Trophoblast cell (in vitro differentiated cells and primary cell): ENCODE measurements around the gene C5orf52.

Experiments
- DNase-seq, 2 donors: peaks; one replicate each; pipeline ENCODE4 v3.0.0-alpha.2; 2016
- H2AFZ ChIP-seq: 2 replicates; pipeline ENCODE4 v1.6.1; 2013; ENCODE audit warnings: low read length, moderate library complexity, mild to moderate bottlenecking; ENCODE audit not compliant: insufficient read depth, poor library complexity
- H2AK5ac ChIP-seq: 2 replicates; pipeline ENCODE4 v1.6.1; 2013; ENCODE audit warnings: mild to moderate bottlenecking, low read length
- H2BK120ac ChIP-seq: 2 replicates; pipeline ENCODE4 v1.6.1; 2013; ENCODE audit warnings: low read length, mild to moderate bottlenecking, moderate library complexity; ENCODE audit not compliant: insufficient read depth, poor library complexity
- H2BK12ac ChIP-seq: 2 replicates; pipeline ENCODE4 v1.6.1; 2013; ENCODE audit warnings: mild to moderate bottlenecking, low read length, moderate library complexity
- H2BK5ac ChIP-seq: 2 replicates; pipeline ENCODE4 v1.6.1; 2013; ENCODE audit warnings: low read length, low read depth, moderate library complexity, mild to moderate bottlenecking; ENCODE audit not compliant: poor library complexity
- H3K14ac ChIP-seq: 2 replicates; pipeline ENCODE4 v1.6.1; 2013; ENCODE audit warnings: mild to moderate bottlenecking, low read length
- H3K18ac ChIP-seq: 2 replicates; pipeline ENCODE4 v1.6.1; 2013; ENCODE audit warnings: mild to moderate bottlenecking, low read length
- H3K23ac ChIP-seq: 2 replicates; pipeline ENCODE4 v1.6.1; 2013; ENCODE audit warnings: low read length
- H3K27ac ChIP-seq: 2 replicates; pipeline ENCODE4 v1.5.1; 2013; ENCODE audit warnings: low read depth, mild to moderate bottlenecking, inconsistent platforms, low read length, moderate library complexity
- H3K27me3 ChIP-seq: 2 replicates; pipeline ENCODE4 v1.6.1; 2013; ENCODE audit warnings: inconsistent platforms, mild to moderate bottlenecking, low read length, moderate library complexity; ENCODE audit not compliant: insufficient read depth
- H3K36me3 ChIP-seq, 2 experiments: 1 replicate in 1 of 2; 2 replicates in 1 of 2; pipeline ENCODE4 v1.6.1; 2013; ENCODE audit warnings: low read length in 2 of 2, mild to moderate bottlenecking in 2 of 2, moderate library complexity in 1 of 2; ENCODE audit not compliant: insufficient read depth in 2 of 2, control insufficient read depth in 1 of 2
- H3K4ac ChIP-seq: 2 replicates; pipeline ENCODE4 v1.6.1; 2013; ENCODE audit warnings: low read depth, mild to moderate bottlenecking, low read length, moderate library complexity
- H3K4me1 ChIP-seq, 2 experiments: 1 replicate in 1 of 2; 2 replicates in 1 of 2; pipeline ENCODE4 v1.6.1; 2013; ENCODE audit warnings: low read length in 2 of 2, mild to moderate bottlenecking in 2 of 2, moderate library complexity in 1 of 2; ENCODE audit not compliant: insufficient read depth in 2 of 2, control insufficient read depth in 1 of 2
- H3K4me2 ChIP-seq: 2 replicates; pipeline ENCODE4 v1.6.1; 2013; ENCODE audit warnings: inconsistent platforms, mild to moderate bottlenecking, low read length, moderate library complexity
- H3K4me3 ChIP-seq: 2 replicates; pipeline ENCODE4 v1.5.1; 2013; ENCODE audit warnings: mild to moderate bottlenecking, low read depth, low read length, inconsistent platforms
- H3K79me1 ChIP-seq: one replicate; pipeline ENCODE4 v1.6.1; 2013; ENCODE audit warnings: low read length
- H3K79me2 ChIP-seq: 2 replicates; pipeline ENCODE4 v1.6.1; 2013; ENCODE audit warnings: low read length, mild to moderate bottlenecking; ENCODE audit not compliant: control insufficient read depth, insufficient read depth, poor library complexity
- H3K9ac ChIP-seq: 2 replicates; pipeline ENCODE4 v1.6.1; 2013; ENCODE audit warnings: mild to moderate bottlenecking, low read length
- H3K9me3 ChIP-seq: 2 replicates; pipeline ENCODE4 v1.6.1; 2013; ENCODE audit warnings: low read depth, mild to moderate bottlenecking, control low read depth, inconsistent platforms, low read length; ENCODE audit not compliant: insufficient read depth
- H4K12ac ChIP-seq: 2 replicates; pipeline ENCODE4 v1.6.1; 2013; ENCODE audit warnings: low read depth, mild to moderate bottlenecking, low read length, moderate library complexity
- H4K8ac ChIP-seq: 2 replicates; pipeline ENCODE4 v1.6.1; 2013; ENCODE audit warnings: low read depth, mild to moderate bottlenecking, low read length, moderate library complexity
- H4K91ac ChIP-seq: one replicate; pipeline ENCODE4 v1.6.1; 2013; ENCODE audit warnings: low read depth, mild to moderate bottlenecking, low read length, moderate library complexity
- WGBS: extraction: QIAGEN DNeasy Blood & Tissue Kit; methylation state at CpG from one replicate; pipeline ENCODE4 v1.1.7; 2013; ENCODE audit warnings: missing lambda C conversion rate; ENCODE audit not compliant: insufficient read length, insufficient coverage; ENCODE audit errors: extremely low coverage; 5-methylcytosine and 5-hydroxymethylcytosine counted together

Gene C5orf52

DNA sequence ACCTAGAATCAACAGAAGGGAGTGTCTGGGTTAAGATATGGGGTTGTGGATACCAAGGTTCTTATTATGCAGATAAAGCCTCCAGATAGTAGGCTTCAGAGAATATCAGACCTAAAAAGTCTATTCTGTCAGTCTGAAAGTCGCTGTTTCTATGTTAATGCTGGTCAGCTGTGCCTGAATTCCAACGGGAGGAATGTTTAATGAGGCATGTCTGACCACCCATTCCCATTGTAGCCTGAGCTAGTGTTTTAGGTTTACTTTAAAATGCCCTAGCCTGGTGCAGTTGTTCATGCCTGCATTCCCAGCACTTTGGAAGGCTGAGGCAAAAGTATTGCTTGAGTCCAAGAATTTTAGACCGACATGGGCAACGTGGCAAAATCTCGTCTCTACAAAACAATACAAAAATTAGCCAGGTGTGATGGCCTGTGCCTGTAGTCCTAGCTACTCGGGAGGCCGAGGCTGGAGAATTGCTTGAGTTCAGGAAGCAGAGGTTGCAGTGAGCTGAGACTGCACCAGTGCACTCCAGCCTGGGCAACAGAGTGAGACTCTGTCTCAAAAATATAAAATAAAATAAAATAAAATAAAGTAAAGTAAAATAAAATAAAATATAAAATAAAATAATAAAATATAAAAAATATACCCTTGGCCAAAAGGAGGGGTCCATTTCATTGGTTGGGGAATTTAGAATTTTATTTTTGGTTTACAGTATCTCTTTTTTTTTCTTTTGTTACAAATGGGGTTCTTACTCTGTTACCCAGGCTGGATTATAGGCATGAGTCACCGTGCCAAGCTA is 11.3 kb upstream of the C5orf52 start:
- no peak overlapping the region for H3K18ac ChIP-seq
- H3K79me1 ChIP-seq, result no peaks in the 10 kb centered on the region
- H2AK5ac ChIP-seq, result no peak overlapping the region
- no peak overlapping the region for H3K23ac ChIP-seq
- H4K12ac ChIP-seq, result no peak overlapping the region
- no peak overlapping the region for H4K8ac ChIP-seq
- no peak overlapping the region for H3K27ac ChIP-seq
- no CpG with 5 or more reads among the region's 8 CpGs for WGBS
- H3K4ac ChIP-seq, result no peak overlapping the region
- H3K14ac ChIP-seq, result no peak overlapping the region
- no peaks in the 10 kb centered on the region for H3K4me1 ChIP-seq
- H3K27me3 ChIP-seq, result no peaks in the 10 kb centered on the region
- no peak overlapping the region for H3K9ac ChIP-seq
- no peaks in the 10 kb centered on the region for H3K9me3 ChIP-seq
- no peak overlapping the region for H3K4me3 ChIP-seq
- no peak overlapping the region for H2BK12ac ChIP-seq
- no peaks in the 10 kb centered on the region for H3K36me3 ChIP-seq
- H2BK5ac ChIP-seq, result no peak overlapping the region
- DNase-seq, result no peak
- H4K91ac ChIP-seq, result no peak overlapping the region
- H3K4me2 ChIP-seq, result no peak overlapping the region
- H2AFZ ChIP-seq, result no peak overlapping the region
- H2BK120ac ChIP-seq, result no peak overlapping the region
- H3K79me2 ChIP-seq, result no peaks in the 10 kb centered on the region

DNA sequence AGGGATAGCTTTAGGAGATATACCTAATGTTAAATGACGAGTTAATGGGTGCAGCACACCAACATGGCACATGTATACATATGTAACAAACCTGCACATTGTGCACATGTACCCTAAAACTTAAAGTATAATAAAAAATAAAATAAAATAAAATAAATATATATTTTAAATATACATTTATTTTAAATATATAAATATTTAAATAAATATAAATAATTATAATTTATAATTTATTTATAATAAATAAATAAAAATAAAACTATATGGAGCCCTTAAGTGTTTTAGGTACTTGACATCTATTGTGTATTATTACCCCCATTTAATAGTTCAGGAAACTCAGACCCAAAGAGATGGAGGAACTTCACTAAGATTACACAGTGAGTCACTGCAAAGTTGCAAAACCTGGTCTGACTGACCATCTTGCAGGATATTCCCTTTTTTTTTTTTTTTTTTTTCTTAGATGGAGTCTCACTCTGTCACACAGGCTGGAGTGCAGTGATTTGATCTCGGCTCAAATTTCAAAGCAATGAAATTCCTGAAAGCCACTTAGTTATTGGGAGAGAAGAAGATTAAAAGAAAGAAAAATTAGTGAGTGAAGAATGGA is 5.8 kb upstream of the C5orf52 start:
- no peaks in the 10 kb centered on the region for H3K4me1 ChIP-seq
- no peak overlapping the region for H2BK12ac ChIP-seq
- H3K79me2 ChIP-seq, result no peaks in the 10 kb centered on the region
- H3K9me3 ChIP-seq, result no peaks in the 10 kb centered on the region
- no peak overlapping the region for H4K8ac ChIP-seq
- no peak overlapping the region for H4K12ac ChIP-seq
- DNase-seq, result peak; percentile 63 to 81
- no peak overlapping the region for H3K23ac ChIP-seq
- no peak overlapping the region for H3K4me2 ChIP-seq
- no peak overlapping the region for H3K9ac ChIP-seq
- peaks cover 2% of the 10 kb centered on the region for H3K79me1 ChIP-seq
- H3K4me3 ChIP-seq, result no peak overlapping the region
- no peak overlapping the region for H2BK5ac ChIP-seq
- H3K27ac ChIP-seq, result no peak overlapping the region
- no peak overlapping the region for H2BK120ac ChIP-seq
- no peak overlapping the region for H4K91ac ChIP-seq
- no peak overlapping the region for H3K14ac ChIP-seq
- H2AFZ ChIP-seq, result no peak overlapping the region
- H2AK5ac ChIP-seq, result no peak overlapping the region
- H3K36me3 ChIP-seq, result no peaks in the 10 kb centered on the region
- no peaks in the 10 kb centered on the region for H3K27me3 ChIP-seq
- no CpG with 5 or more reads among the region's 2 CpGs for WGBS
- H3K18ac ChIP-seq, result no peak overlapping the region
- H3K4ac ChIP-seq, result no peak overlapping the region

GRCh38 chr5:157668356-157668755 is 3.0 kb upstream of the C5orf52 start:
- H3K79me2 ChIP-seq, result no peaks in the 10 kb centered on the region
- H3K79me1 ChIP-seq, result peaks cover 2% of the 10 kb centered on the region
- H3K18ac ChIP-seq, result no peak overlapping the region
- H2AFZ ChIP-seq, result no peak overlapping the region
- no peak overlapping the region for H3K23ac ChIP-seq
- no peak for DNase-seq
- H2AK5ac ChIP-seq, result no peak overlapping the region
- no peak overlapping the region for H2BK5ac ChIP-seq
- no peak overlapping the region for H2BK120ac ChIP-seq
- no CpG with 5 or more reads among the region's 1 CpG for whole genome bisulfite sequencing
- peaks cover 12% of the 10 kb centered on the region for H3K9me3 ChIP-seq
- no peaks in the 10 kb centered on the region for H3K36me3 ChIP-seq
- no peak overlapping the region for H4K8ac ChIP-seq
- H2BK12ac ChIP-seq, result no peak overlapping the region
- no peak overlapping the region for H3K9ac ChIP-seq
- H4K12ac ChIP-seq, result no peak overlapping the region
- H3K14ac ChIP-seq, result no peak overlapping the region
- H3K4me3 ChIP-seq, result no peak overlapping the region
- H3K4me2 ChIP-seq, result no peak overlapping the region
- no peaks in the 10 kb centered on the region for H3K4me1 ChIP-seq
- H3K27ac ChIP-seq, result no peak overlapping the region
- H4K91ac ChIP-seq, result no peak overlapping the region
- no peaks in the 10 kb centered on the region for H3K27me3 ChIP-seq
- no peak overlapping the region for H3K4ac ChIP-seq

DNA sequence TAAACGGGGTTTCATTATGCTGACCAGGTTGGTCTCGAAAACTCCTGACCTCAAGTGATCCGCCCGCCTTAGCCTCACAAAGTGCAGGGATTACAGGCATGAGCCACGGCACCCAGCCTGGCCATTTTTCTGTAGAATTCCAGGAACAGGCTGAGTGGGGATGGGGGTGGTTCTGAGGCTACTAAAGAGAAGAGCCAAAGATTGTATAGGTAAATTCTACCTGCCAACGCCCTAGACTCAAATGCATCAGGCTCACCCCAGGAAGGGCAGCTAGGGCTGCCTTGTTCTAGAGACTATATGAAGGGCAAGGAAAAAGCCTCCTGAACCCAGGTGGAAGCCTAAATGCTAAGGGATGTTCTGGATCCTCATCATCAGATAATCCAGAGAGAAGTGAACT is 1.6 kb upstream of the C5orf52 start:
- no peak overlapping the region for H3K4ac ChIP-seq
- H3K36me3 ChIP-seq, result no peaks in the 10 kb centered on the region
- no peak overlapping the region for H2AK5ac ChIP-seq
- H3K23ac ChIP-seq, result no peak overlapping the region
- no peaks in the 10 kb centered on the region for H3K79me2 ChIP-seq
- H2BK5ac ChIP-seq, result no peak overlapping the region
- H4K91ac ChIP-seq, result no peak overlapping the region
- H3K9me3 ChIP-seq, result peaks cover 12% of the 10 kb centered on the region
- no peak overlapping the region for H3K4me3 ChIP-seq
- H3K4me1 ChIP-seq, result no peaks in the 10 kb centered on the region
- no peak overlapping the region for H4K12ac ChIP-seq
- H3K9ac ChIP-seq, result no peak overlapping the region
- no peak overlapping the region for H3K14ac ChIP-seq
- no CpG with 5 or more reads among the region's 6 CpGs for WGBS
- no peak overlapping the region for H3K27ac ChIP-seq
- H3K79me1 ChIP-seq, result peaks cover 2% of the 10 kb centered on the region
- H3K18ac ChIP-seq, result no peak overlapping the region
- DNase-seq, result peak in 1 of 2 donors; percentile 33
- H4K8ac ChIP-seq, result no peak overlapping the region
- H2AFZ ChIP-seq, result no peak overlapping the region
- no peak overlapping the region for H2BK120ac ChIP-seq
- H2BK12ac ChIP-seq, result no peak overlapping the region
- H3K27me3 ChIP-seq, result no peaks in the 10 kb centered on the region
- no peak overlapping the region for H3K4me2 ChIP-seq
